ENCODE results near the gene ZNF227. TPM values are rescaled to one million over a fixed set of nuclear protein-coding genes. Genes with fewer than 3 reads are reported as not detected.

ZNF227 gene
- total RNA-seq, 1 experiment from 2014 or later, result 20.2 TPM

- Histone ChIP-seq H3K9me3 (replicated peaks) (0 out of 2 replicates have a peak, but pooled peaks cover 3% of the 10 kb centered on the region), H3K4me1 (no peaks in the 10 kb centered on the region), H3K27me3 (no peaks in the 10 kb centered on the region), H3K27ac (no peak overlapping the region), H3K4me3 (no peak overlapping the region), H3K36me3 (no peaks in the 10 kb centered on the region)
- DNase-seq, result no peak
These were observed 48.5 kb downstream of the ZNF227 start for GRCh38 chr19:44260695-44261446.

GRCh38 chr19:44277331-44277730 is 65.0 kb downstream of the ZNF227 start:
- 0 out of 2 replicates have a peak, but pooled peaks cover 5% of the 10 kb centered on the region for H3K9me3 ChIP-seq (replicated peaks)
- no peaks in the 10 kb centered on the region for H3K27me3 ChIP-seq
- H3K36me3 ChIP-seq, result peaks cover 8% of the 10 kb centered on the region; the same call in 1 of the 2 replicates
- DNase-seq, result no peak
- H3K4me1 ChIP-seq, result no peaks in the 10 kb centered on the region
- H3K4me3 ChIP-seq, result no peak overlapping the region
- H3K27ac ChIP-seq, result no peak overlapping the region

DNA sequence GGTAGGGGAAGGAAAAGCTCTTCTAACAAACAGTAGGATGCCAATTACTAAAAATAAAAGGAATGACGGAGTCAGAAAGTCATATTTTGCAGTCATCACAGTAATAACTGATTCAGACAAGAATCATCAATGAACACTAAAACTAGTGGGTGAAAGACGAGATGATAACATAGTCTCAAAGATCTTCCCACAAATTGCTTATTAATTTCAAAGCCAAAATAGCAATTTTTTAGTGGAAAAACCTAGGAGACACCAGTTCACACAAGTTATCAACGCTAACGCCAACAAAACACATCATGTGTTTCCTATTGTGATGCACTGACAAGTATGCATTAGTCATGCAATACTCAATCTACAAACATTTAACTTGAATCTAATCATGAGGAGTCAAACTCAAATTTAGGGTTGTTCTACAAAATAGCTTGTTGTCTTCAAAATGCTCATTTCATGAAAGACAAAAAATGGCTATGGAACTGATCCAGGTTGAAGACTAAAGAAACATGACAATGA is 65.9 kb downstream of the ZNF227 start:
- no peak for DNase-seq
- H3K27me3 ChIP-seq, result no peaks in the 10 kb centered on the region
- no peak overlapping the region for H3K4me3 ChIP-seq
- no peak overlapping the region for H3K27ac ChIP-seq
- H3K36me3 ChIP-seq, result peaks cover 8% of the 10 kb centered on the region; the same call in 1 of the 2 replicates
- H3K9me3 ChIP-seq (replicated peaks), result 0 out of 2 replicates have a peak, but pooled peaks cover 5% of the 10 kb centered on the region
- H3K4me1 ChIP-seq, result no peaks in the 10 kb centered on the region

GRCh38 chr19:44280916-44281315 is 68.6 kb downstream of the ZNF227 start:
- no peaks in the 10 kb centered on the region for H3K27me3 ChIP-seq
- no peak overlapping the region for H3K4me3 ChIP-seq
- no peaks in the 10 kb centered on the region; the same call in 1 of the 2 replicates for H3K36me3 ChIP-seq
- H3K27ac ChIP-seq, result no peak overlapping the region
- H3K9me3 ChIP-seq (replicated peaks), result 0 out of 2 replicates have a peak, but pooled peaks cover 3% of the 10 kb centered on the region
- no peak for DNase-seq
- H3K4me1 ChIP-seq, result no peaks in the 10 kb centered on the region

DNA sequence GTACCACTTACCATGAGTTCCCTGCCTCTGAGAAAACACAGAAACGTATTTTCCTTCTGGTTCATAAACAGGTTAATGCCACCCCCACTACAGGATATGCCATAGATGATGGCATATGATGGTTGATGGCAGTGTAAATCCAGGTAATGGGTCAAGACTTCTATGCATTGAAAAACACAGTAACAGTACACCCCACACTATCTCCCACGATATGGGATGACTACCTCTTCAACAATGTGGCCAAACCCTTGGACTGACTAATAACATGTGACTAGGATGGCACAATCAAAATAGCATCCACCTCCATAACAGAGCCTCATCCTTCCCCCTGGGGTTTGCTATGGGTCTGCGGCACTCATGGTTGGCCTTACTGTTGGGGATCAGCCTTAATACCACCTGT is 70.5 kb downstream of the ZNF227 start:
- H3K36me3 ChIP-seq, result peaks cover 9% of the 10 kb centered on the region
- no peaks in the 10 kb centered on the region for H3K4me1 ChIP-seq
- no peak overlapping the region for H3K4me3 ChIP-seq
- H3K9me3 ChIP-seq (replicated peaks), result 0 out of 2 replicates have a peak, but pooled peaks cover 3% of the 10 kb centered on the region
- H3K27me3 ChIP-seq, result no peaks in the 10 kb centered on the region
- no peak for DNase-seq
- H3K27ac ChIP-seq, result no peak overlapping the region

- H3K27me3 ChIP-seq, result no peaks in the 10 kb centered on the region
- no peak overlapping the region for H3K4me3 ChIP-seq
- H3K27ac ChIP-seq, result no peak overlapping the region
- peaks cover 30% of the 10 kb centered on the region for H3K36me3 ChIP-seq
- no peaks in the 10 kb centered on the region for H3K4me1 ChIP-seq
- no peak for DNase-seq
- 0 out of 2 replicates have a peak, but pooled peaks cover 3% of the 10 kb centered on the region for H3K9me3 ChIP-seq (replicated peaks)
These were observed 72.6 kb downstream of the ZNF227 start for GRCh38 chr19:44284968-44285367.

Other genes with a start within 250 kb of the ZNF227 start
- 6.8 and 8.1 TPM in 2 replicates for gene ZNF155, start 228.3 kb upstream of the ZNF227 start, total RNA-seq (2014; rRNA removed; shearing (Covaris generic))
- 6.0 and 6.5 TPM in 2 replicates for gene ZNF230, start 209.6 kb upstream of the ZNF227 start, total RNA-seq (2014; rRNA removed; shearing (Covaris generic))
- gene ZNF222, start 187.2 kb upstream of the ZNF227 start, total RNA-seq (2014; rRNA removed; shearing (Covaris generic)), result 6.9 and 9.2 TPM in 2 replicates
- 5.9 and 6.3 TPM in 2 replicates for gene ZNF223, start 160.5 kb upstream of the ZNF227 start, total RNA-seq (2014; rRNA removed; shearing (Covaris generic))
- gene ZNF284, start 140.4 kb upstream of the ZNF227 start, total RNA-seq (2014; rRNA removed; shearing (Covaris generic)), result 4.0 and 4.7 TPM in 2 replicates
- 18.1 and 26.3 TPM in 2 replicates for gene ZNF224, start 118.2 kb upstream of the ZNF227 start, total RNA-seq (2014; rRNA removed; shearing (Covaris generic))
- 5.1 and 6.3 TPM in 2 replicates for gene ZNF225, start 99.1 kb upstream of the ZNF227 start, total RNA-seq (2014; rRNA removed; shearing (Covaris generic))
- 10.5 and 11.6 TPM in 2 replicates for gene ZNF234, start 71.0 kb upstream of the ZNF227 start, total RNA-seq (2014; rRNA removed; shearing (Covaris generic))
- gene ZNF226, start 47.4 kb upstream of the ZNF227 start, total RNA-seq (2014; rRNA removed; shearing (Covaris generic)), result 14.8 and 18.0 TPM in 2 replicates
- gene ZNF233, start 47.4 kb downstream of the ZNF227 start, total RNA-seq (2014; rRNA removed; shearing (Covaris generic)), result 0.08 TPM in 2 replicates
- 8.0 and 8.2 TPM in 2 replicates for gene ZNF235, start 92.5 kb downstream of the ZNF227 start, total RNA-seq (2014; rRNA removed; shearing (Covaris generic))
- 8.5 and 11.7 TPM in 2 replicates for gene ZNF112, start 144.1 kb downstream of the ZNF227 start, total RNA-seq (2014; rRNA removed; shearing (Covaris generic))
- gene ZNF285, start 189.1 kb downstream of the ZNF227 start, total RNA-seq (2014; rRNA removed; shearing (Covaris generic)), result 1.3 and 2.0 TPM in 2 replicates
- not detected in 2 replicates for gene ZNF229, start 235.9 kb downstream of the ZNF227 start, total RNA-seq (2014; rRNA removed; shearing (Covaris generic))